DOHH2 (cell line): Measurements from ENCODE around the gene PRIM2.
"Not testable (repeated sequence)": the region's sequence is repeated elsewhere in the genome, so short reads cannot be mapped to it uniquely, and the experiment has no call there.

ENCODE experiments used
- CTCF ChIP-seq: fragments of 200-600 bp; sonication (generic); IDR thresholded peaks from one replicate; pipeline ENCODE4 v1.5.1; 2014; ENCODE audit warnings: antibody characterized with exemption, mild to moderate bottlenecking, low read depth, low read length; ENCODE audit not compliant: poor library complexity, severe bottlenecking
- EZH2phosphoT487 ChIP-seq: fragments of 200-600 bp; sonication (generic); IDR thresholded peaks from 2 replicates; pipeline ENCODE4 v1.6.1; 2017; ENCODE audit warnings: borderline replicate concordance, mild to moderate bottlenecking, antibody characterized with exemption, low read length, moderate library complexity, mixed read lengths

GRCh38 chr6:57488551-57488950 is 171.1 kb downstream of the PRIM2 start:
- TF ChIP-seq CTCF, EZH2phosphoT487: not testable (repeated sequence)
